H9 (cell line): ENCODE data around the gene PCMT1. TPM values are rescaled to one million over a fixed set of nuclear protein-coding genes. Genes with fewer than 3 reads are reported as not detected.

Experiments
- DNase-seq: peaks from one replicate; pipeline ENCODE4 v3.0.0-alpha.2; 2017
- H2AFZ ChIP-seq: one replicate; pipeline ENCODE4 v1.6.1; 2013; ENCODE audit warnings: mild to moderate bottlenecking, low read length, control low read depth, moderate library complexity
- H2AK5ac ChIP-seq: 2 replicates; pipeline ENCODE4 v1.6.1; 2013; ENCODE audit warnings: low read length, control low read depth, mixed read lengths; ENCODE audit not compliant: insufficient read length
- H2BK120ac ChIP-seq: one replicate; pipeline ENCODE4 v1.6.1; 2013; ENCODE audit warnings: low read depth, mild to moderate bottlenecking, low read length, control low read depth, inconsistent platforms; ENCODE audit not compliant: poor library complexity, severe bottlenecking
- H2BK12ac ChIP-seq: 2 replicates; pipeline ENCODE4 v1.6.1; 2013; ENCODE audit warnings: low read length, control low read depth, mixed read lengths, low read depth; ENCODE audit not compliant: insufficient read length
- H2BK15ac ChIP-seq: 2 replicates; pipeline ENCODE4 v1.6.1; 2013; ENCODE audit warnings: low read depth, low read length, control low read depth
- H2BK20ac ChIP-seq: one replicate; pipeline ENCODE4 v1.6.1; 2013; ENCODE audit warnings: low read depth, mild to moderate bottlenecking, low read length, control low read depth, inconsistent platforms; ENCODE audit not compliant: poor library complexity, severe bottlenecking
- H2BK5ac ChIP-seq: 2 replicates; pipeline ENCODE4 v1.6.1; 2013; ENCODE audit warnings: low read length, control low read depth, mixed read lengths; ENCODE audit not compliant: insufficient read length
- H3K14ac ChIP-seq: 2 replicates; pipeline ENCODE4 v1.6.1; 2013; ENCODE audit warnings: low read length, control low read depth; ENCODE audit not compliant: insufficient read depth
- H3K18ac ChIP-seq: 2 replicates; pipeline ENCODE4 v1.6.1; 2013; ENCODE audit warnings: low read depth, mild to moderate bottlenecking, mixed read lengths, low read length, control low read depth; ENCODE audit not compliant: insufficient read length
- H3K23ac ChIP-seq: 2 replicates; pipeline ENCODE4 v1.6.1; 2013; ENCODE audit warnings: low read length, control low read depth, mixed read lengths, low read depth; ENCODE audit not compliant: insufficient read length
- H3K23me2 ChIP-seq: 2 replicates; pipeline ENCODE4 v1.6.1; 2013; ENCODE audit warnings: low read depth, mild to moderate bottlenecking, mixed read lengths, low read length, control low read depth; ENCODE audit not compliant: insufficient read length, poor library complexity, severe bottlenecking
- H3K27ac ChIP-seq: 2 replicates; pipeline ENCODE4 v1.5.1; 2013; ENCODE audit warnings: low read length, control low read depth, mixed read lengths, low read depth; ENCODE audit not compliant: insufficient read length
- H3K27me3 ChIP-seq: 2 replicates; pipeline ENCODE4 v1.6.1; 2013; ENCODE audit warnings: low read length, control low read depth, inconsistent platforms; ENCODE audit not compliant: insufficient read depth
- H3K4ac ChIP-seq: 2 replicates; pipeline ENCODE4 v1.6.1; 2013; ENCODE audit warnings: low read depth, mild to moderate bottlenecking, control low read depth, inconsistent platforms, low read length, moderate library complexity
- H3K4me1 ChIP-seq: 2 replicates; pipeline ENCODE4 v1.6.1; 2013; ENCODE audit warnings: low read length, control low read depth, inconsistent platforms; ENCODE audit not compliant: insufficient read depth
- H3K4me2 ChIP-seq: 2 replicates; pipeline ENCODE4 v1.6.1; 2013; ENCODE audit warnings: low read length, control low read depth, mixed read lengths; ENCODE audit not compliant: insufficient read length, insufficient read depth
- H3K56ac ChIP-seq: 2 replicates; pipeline ENCODE4 v1.6.1; 2013; ENCODE audit warnings: low read depth, mild to moderate bottlenecking, mixed read lengths, low read length, control low read depth; ENCODE audit not compliant: insufficient read length
- H3K79me1 ChIP-seq: 2 replicates; pipeline ENCODE4 v1.6.1; 2013; ENCODE audit warnings: low read depth, mild to moderate bottlenecking, moderate library complexity, low read length, control low read depth, inconsistent platforms; ENCODE audit not compliant: insufficient read depth, poor library complexity, severe bottlenecking
- H3K79me2 ChIP-seq: 2 replicates; pipeline ENCODE4 v1.6.1; 2013; ENCODE audit warnings: low read length, control low read depth, inconsistent platforms; ENCODE audit not compliant: insufficient read depth
- H3K9ac ChIP-seq: 2 replicates; pipeline ENCODE4 v1.6.1; 2013; ENCODE audit warnings: low read length, control low read depth, mixed read lengths; ENCODE audit not compliant: insufficient read length; ENCODE audit errors: extremely low read depth
- H3K9me3 ChIP-seq: one replicate; pipeline ENCODE4 v1.6.1; 2013; ENCODE audit warnings: low read depth, low read length, inconsistent platforms; ENCODE audit not compliant: control insufficient read depth
- H3T11ph ChIP-seq: one replicate; pipeline ENCODE4 v1.6.1; 2013; ENCODE audit warnings: mild to moderate bottlenecking, low read length, control low read depth, inconsistent platforms
- H4K20me1 ChIP-seq: one replicate; pipeline ENCODE4 v1.6.1; 2013; ENCODE audit not compliant: control insufficient read depth, insufficient read length, insufficient read depth
- H4K5ac ChIP-seq: 2 replicates; pipeline ENCODE4 v1.6.1; 2013; ENCODE audit warnings: low read depth, mild to moderate bottlenecking, mixed read lengths, low read length, control low read depth; ENCODE audit not compliant: insufficient read length
- H4K8ac ChIP-seq: replicated peaks from 2 replicates; pipeline ENCODE4 v1.6.1; 2013; ENCODE audit warnings: low read length, control low read depth, mixed read lengths, low read depth; ENCODE audit not compliant: insufficient read length
- H4K91ac ChIP-seq: 2 replicates; pipeline ENCODE4 v1.6.1; 2013; ENCODE audit warnings: low read depth, mild to moderate bottlenecking, moderate library complexity, mixed read lengths, low read length, control low read depth; ENCODE audit not compliant: insufficient read length
- H3K27ac Mint-ChIP-seq, 3 experiments: 2 replicates in 2 of 3; 3 replicates in 1 of 3; pipeline ENCODE4 v1.8.0; 2020 to 2021; ENCODE audit warnings: mixed read lengths in 3 of 3, mild to moderate bottlenecking in 1 of 3, moderate library complexity in 1 of 3
- H3K27me3 Mint-ChIP-seq: 2 replicates; pipeline ENCODE4 v1.8.0; 2021; ENCODE audit warnings: low read depth, mild to moderate bottlenecking, moderate library complexity, mixed read lengths
- H3K36me3 Mint-ChIP-seq, 3 experiments: 2 replicates in 2 of 3; 3 replicates in 1 of 3; pipeline ENCODE4 v1.8.0; 2020 to 2021; ENCODE audit warnings: low read depth in 3 of 3, mixed read lengths in 3 of 3; ENCODE audit not compliant: insufficient read depth in 1 of 3
- H3K4me1 Mint-ChIP-seq, 2 experiments: 2 replicates each; pipeline ENCODE4 v1.8.0; 2020; ENCODE audit warnings: mixed read lengths in 2 of 2
- H3K4me3 Mint-ChIP-seq, 2 experiments: 2 replicates in 1 of 2; 3 replicates in 1 of 2; pipeline ENCODE4 v1.8.0; 2020 to 2021; ENCODE audit warnings: mild to moderate bottlenecking in 2 of 2, mixed read lengths in 2 of 2, moderate library complexity in 1 of 2
- H3K9me3 Mint-ChIP-seq, 2 experiments: 2 replicates in 1 of 2; 3 replicates in 1 of 2; pipeline ENCODE4 v1.8.0; 2020; ENCODE audit warnings: mild to moderate bottlenecking in 2 of 2, mixed read lengths in 2 of 2, moderate library complexity in 1 of 2
- CTCF ChIP-seq: fragments of 200-600 bp; sonication (generic); conservative IDR thresholded peaks from 3 replicates; pipeline ENCODE4 v1.8.0; 2021; ENCODE audit warnings: antibody characterized with exemption, mild to moderate bottlenecking
- WGBS: extraction: QIAGEN DNeasy Blood & Tissue Kit; methylation state at CpG from one replicate; pipeline ENCODE4 v1.1.7; 2013; ENCODE audit warnings: missing lambda C conversion rate, low lambda C conversion rate, mixed read lengths; ENCODE audit not compliant: insufficient read length; ENCODE audit errors: extremely low coverage; 5-methylcytosine and 5-hydroxymethylcytosine counted together
- total RNA-seq: library from RNA; stranded (reverse); gene quantifications from 2 replicates; pipeline ENCODE4 v1.2.1, GENCODE V29; 2021

PCMT1 gene
- total RNA-seq, 1 experiment from 2014 or later, result 98.3 TPM

GRCh38 chr6:149769676-149770075 is 20.1 kb downstream of the PCMT1 start:
- Mint-ChIP-seq H3K4me3 (no peak overlapping the region), H3K27me3 (no peaks in the 10 kb centered on the region), H3K4me1 (no peaks in the 10 kb centered on the region), H3K9me3 (peaks cover 4% of the 10 kb centered on the region in 2 experiments; a peak in 4 of 5 replicates), H3K27ac (no peak overlapping the region), H3K36me3 (peaks cover 21 to 53% (median 44%) of the 10 kb centered on the region in 3 experiments)
- Histone ChIP-seq H3K27me3 (no peaks in the 10 kb centered on the region), H2BK20ac (no peak overlapping the region), H3K14ac (no peak overlapping the region), H3K27ac (no peak overlapping the region), H3K23ac (no peak overlapping the region), H3K4me1 (no peaks in the 10 kb centered on the region), H4K5ac (no peak overlapping the region), H2BK15ac (no peak overlapping the region), H3K9me3 (no peaks in the 10 kb centered on the region), H3K23me2 (no peaks in the 10 kb centered on the region), H3K79me1 (no peaks in the 10 kb centered on the region), H3K18ac (no peak overlapping the region), H4K20me1 (no peaks in the 10 kb centered on the region), H2BK5ac (no peak overlapping the region), H2BK12ac (no peak overlapping the region), H3K56ac (no peak overlapping the region), H3K4ac (no peak overlapping the region), H2AFZ (no peak overlapping the region), H4K8ac (no peak overlapping the region), H3T11ph (no peak overlapping the region), H3K4me2 (no peak overlapping the region), H4K91ac (no peak overlapping the region), H3K79me2 (peaks cover 2% of the 10 kb centered on the region; the same call in 1 of the 2 replicates), H3K9ac (no peak overlapping the region), H2AK5ac (no peak overlapping the region), H2BK120ac (no peak overlapping the region)
- WGBS, result no CpG with 5 or more reads among the region's 2 CpGs
- DNase-seq, result no peak
- no peak for TF ChIP-seq CTCF
